ENCODE measurements around the gene ZFP36L2. TPM values are rescaled to one million over a fixed set of nuclear protein-coding genes. Genes with fewer than 3 reads are reported as not detected.

ZFP36L2 gene
- polyA plus RNA-seq, 1 experiment, result 16.0 TPM

DNA sequence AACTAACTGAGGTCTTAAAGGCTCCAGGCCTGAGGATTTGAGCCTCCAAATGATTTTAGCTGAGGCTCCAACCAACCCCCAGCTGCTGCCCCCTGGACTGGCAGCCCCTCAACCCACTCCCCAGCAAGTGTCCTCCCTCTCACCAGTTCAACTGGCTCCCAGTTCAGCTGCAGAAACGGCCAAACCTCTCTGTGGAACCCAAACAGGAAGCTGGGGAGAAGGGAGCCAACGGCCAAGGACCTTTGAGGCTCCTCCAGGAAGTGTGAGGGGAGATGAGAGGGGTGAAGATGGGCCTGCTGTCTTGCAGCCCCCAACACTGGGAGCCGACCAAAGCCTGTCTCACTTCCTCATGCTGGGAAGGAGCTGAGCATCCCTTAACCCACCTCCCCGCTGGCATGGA lies 24.9 kb downstream of the ZFP36L2 start:
- Histone ChIP-seq H3K4me3 (ENCODE audit: low read depth, low read length) (no peak overlapping the region), H3K9me3 (ENCODE audit: control insufficient read depth, insufficient read depth, low read length) (no peaks in the 10 kb centered on the region), H3K27me3 (ENCODE audit: control insufficient read depth, insufficient read depth, low read length) (no peaks in the 10 kb centered on the region), H3K27ac (ENCODE audit: low read depth, low read length) (no peak overlapping the region)
- TF ChIP-seq, protein P1, sequence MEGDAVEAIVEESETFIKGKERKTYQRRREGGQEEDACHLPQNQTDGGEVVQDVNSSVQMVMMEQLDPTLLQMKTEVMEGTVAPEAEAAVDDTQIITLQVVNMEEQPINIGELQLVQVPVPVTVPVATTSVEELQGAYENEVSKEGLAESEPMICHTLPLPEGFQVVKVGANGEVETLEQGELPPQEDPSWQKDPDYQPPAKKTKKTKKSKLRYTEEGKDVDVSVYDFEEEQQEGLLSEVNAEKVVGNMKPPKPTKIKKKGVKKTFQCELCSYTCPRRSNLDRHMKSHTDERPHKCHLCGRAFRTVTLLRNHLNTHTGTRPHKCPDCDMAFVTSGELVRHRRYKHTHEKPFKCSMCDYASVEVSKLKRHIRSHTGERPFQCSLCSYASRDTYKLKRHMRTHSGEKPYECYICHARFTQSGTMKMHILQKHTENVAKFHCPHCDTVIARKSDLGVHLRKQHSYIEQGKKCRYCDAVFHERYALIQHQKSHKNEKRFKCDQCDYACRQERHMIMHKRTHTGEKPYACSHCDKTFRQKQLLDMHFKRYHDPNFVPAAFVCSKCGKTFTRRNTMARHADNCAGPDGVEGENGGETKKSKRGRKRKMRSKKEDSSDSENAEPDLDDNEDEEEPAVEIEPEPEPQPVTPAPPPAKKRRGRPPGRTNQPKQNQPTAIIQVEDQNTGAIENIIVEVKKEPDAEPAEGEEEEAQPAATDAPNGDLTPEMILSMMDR (IDR thresholded peaks at IDR 0.05; ENCODE audit: low read depth, low read length), result no peak
- no peak for DNase-seq (ENCODE audit: low read depth, low spot score)
- ChIA-PET CTCF (interaction anchor here (0.6 kb wide), 1 partner anchor 25 kb away, joined by 4 read pairs; the partner anchor contains the start of gene ZFP36L2), POLR2A (no interaction called here)

DNA sequence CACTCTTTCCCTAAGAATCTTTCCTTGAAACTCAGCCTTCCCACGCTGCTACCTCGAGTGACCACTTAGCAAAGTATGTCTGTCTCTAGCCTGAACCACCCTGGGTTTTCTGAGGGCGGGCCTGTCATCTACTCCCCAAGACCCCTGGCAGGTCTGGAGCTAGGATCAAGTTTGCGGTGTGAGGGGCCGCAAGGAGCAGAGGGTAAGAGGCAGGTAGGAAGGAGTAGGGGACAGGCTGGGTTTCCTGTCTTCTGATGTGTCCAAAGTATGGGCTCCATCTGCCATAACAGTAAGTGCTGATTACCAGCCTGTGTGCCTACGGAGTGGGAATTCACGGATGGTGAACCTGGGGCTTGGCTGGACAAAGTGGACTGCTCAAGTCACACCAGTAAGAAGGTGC lies 25.4 kb downstream of the ZFP36L2 start:
- H3K27me3 ChIP-seq (ENCODE audit: control insufficient read depth, insufficient read depth, low read length), result no peaks in the 10 kb centered on the region
- TF ChIP-seq, protein P1 (IDR thresholded peaks at IDR 0.05; ENCODE audit: low read depth, low read length), result no peak
- no peak overlapping the region for H3K4me3 ChIP-seq (ENCODE audit: low read depth, low read length)
- no peak for DNase-seq (ENCODE audit: low read depth, low spot score)
- H3K9me3 ChIP-seq (ENCODE audit: control insufficient read depth, insufficient read depth, low read length), result no peaks in the 10 kb centered on the region
- CTCF ChIA-PET, result no interaction called here
- POLR2A ChIA-PET, result no interaction called here
- no peak overlapping the region for H3K27ac ChIP-seq (ENCODE audit: low read depth, low read length)

DNA sequence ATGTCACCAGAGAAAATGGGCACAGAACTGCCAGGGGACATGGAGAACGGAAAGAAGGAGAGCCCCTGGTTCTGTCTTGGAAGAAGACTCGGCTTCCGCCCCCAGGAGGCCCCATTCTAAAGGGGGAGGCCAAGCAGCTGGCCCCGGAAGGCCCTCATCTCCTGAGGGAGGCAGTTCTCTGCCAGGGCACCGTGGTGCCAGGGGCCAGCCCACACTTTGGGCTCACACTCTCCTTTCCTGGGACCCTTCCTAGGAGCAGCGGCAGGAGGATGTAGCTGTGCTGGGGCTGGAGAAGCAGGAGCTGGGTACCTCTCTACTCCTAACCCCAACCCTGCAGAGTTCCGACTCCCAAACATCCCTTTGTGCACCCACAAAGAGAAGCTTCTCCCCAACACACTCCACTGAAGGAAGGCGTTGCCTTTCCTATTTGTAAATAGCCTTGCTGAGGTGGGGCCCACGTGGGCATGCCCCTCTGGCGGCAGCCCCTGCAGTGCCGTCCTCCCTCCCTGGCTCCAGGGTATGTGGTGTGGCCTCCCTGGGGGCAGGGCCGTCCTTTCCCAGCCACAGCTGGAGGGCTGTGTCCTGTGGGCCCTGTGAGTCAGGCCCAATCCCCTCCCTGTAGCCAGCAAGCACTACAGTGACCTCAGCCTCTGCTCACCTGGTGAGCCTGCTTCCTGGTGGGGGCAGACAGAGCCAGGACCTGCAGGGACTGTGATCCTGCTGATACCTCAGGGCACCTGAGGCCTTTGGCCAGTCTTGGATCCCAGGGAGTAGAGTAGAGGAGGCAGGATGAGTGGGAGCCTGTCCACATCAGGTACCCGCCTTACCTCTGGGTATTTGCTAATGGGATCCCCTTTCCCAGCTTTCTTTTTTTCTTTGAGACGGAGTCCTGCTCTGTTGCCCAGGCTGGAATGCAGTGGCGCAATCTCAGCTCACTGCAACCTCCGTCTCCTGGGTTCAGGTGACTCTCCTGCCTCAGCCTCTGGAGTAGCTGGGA lies 26.6 kb downstream of the ZFP36L2 start:
- ChIA-PET POLR2A (no interaction called here), CTCF (no interaction called here)
- Histone ChIP-seq H3K27ac (ENCODE audit: low read depth, low read length) (no peak overlapping the region), H3K9me3 (ENCODE audit: control insufficient read depth, insufficient read depth, low read length) (no peaks in the 10 kb centered on the region), H3K27me3 (ENCODE audit: control insufficient read depth, insufficient read depth, low read length) (no peaks in the 10 kb centered on the region), H3K4me3 (ENCODE audit: low read depth, low read length) (no peak overlapping the region)
- TF ChIP-seq, protein P1 (IDR thresholded peaks at IDR 0.05; ENCODE audit: low read depth, low read length), result no peak
- DNase-seq (ENCODE audit: low read depth, low spot score), result no peak

DNA sequence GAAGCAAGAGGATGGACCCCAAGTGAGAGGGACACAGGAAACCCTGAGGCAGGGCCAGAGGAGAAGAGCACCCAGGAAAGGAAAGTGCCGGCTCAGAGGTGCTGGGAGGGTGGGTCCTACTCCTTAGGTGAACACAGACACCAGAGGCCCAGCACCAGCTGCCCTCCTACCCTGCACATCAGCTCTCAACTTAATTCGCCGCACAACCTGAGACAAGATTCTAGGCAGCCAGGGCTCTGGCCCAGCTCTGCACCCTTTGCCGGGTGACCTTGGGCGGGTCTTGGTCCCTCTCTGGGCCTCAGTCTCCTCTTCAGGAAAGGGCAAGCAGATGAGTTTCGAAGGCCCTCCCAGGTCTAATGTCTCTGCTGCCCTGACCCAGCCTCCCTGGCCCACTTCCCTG lies 28.1 kb downstream of the ZFP36L2 start:
- CTCF ChIA-PET, result no interaction called here
- H3K9me3 ChIP-seq (ENCODE audit: control insufficient read depth, insufficient read depth, low read length), result no peaks in the 10 kb centered on the region
- no peak overlapping the region for H3K27ac ChIP-seq (ENCODE audit: low read depth, low read length)
- POLR2A ChIA-PET, result no interaction called here
- H3K27me3 ChIP-seq (ENCODE audit: control insufficient read depth, insufficient read depth, low read length), result no peaks in the 10 kb centered on the region
- no peak overlapping the region for H3K4me3 ChIP-seq (ENCODE audit: low read depth, low read length)
- DNase-seq (ENCODE audit: low read depth, low spot score), result no peak
- TF ChIP-seq, protein P1 (IDR thresholded peaks at IDR 0.05; ENCODE audit: low read depth, low read length), result no peak

DNA sequence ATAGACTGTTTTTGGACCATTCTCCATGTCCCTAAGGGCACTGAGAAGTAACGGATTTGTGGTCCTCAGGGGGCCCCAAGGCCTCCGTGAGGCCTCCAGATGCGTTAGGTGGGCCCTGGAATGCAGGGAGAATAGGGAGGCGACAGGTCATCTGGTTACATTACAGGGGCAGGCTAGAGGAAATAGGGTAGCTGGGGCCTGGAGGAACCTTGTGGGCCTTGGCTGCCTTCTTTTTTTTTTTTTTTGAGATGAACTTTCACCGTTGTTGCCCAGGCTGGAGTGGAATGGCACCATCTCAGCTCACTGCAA lies 28.9 kb downstream of the ZFP36L2 start:
- Histone ChIP-seq H3K9me3 (ENCODE audit: control insufficient read depth, insufficient read depth, low read length) (no peaks in the 10 kb centered on the region), H3K4me3 (ENCODE audit: low read depth, low read length) (no peak overlapping the region), H3K27ac (ENCODE audit: low read depth, low read length) (no peak overlapping the region), H3K27me3 (ENCODE audit: control insufficient read depth, insufficient read depth, low read length) (no peaks in the 10 kb centered on the region)
- ChIA-PET CTCF (no interaction called here), POLR2A (no interaction called here)
- TF ChIP-seq, protein P1 (IDR thresholded peaks at IDR 0.05; ENCODE audit: low read depth, low read length), result no peak
- DNase-seq (ENCODE audit: low read depth, low spot score), result no peak
